Measurements from ENCODE around the gene S1PR2.

The S1PR2 gene

DNA sequence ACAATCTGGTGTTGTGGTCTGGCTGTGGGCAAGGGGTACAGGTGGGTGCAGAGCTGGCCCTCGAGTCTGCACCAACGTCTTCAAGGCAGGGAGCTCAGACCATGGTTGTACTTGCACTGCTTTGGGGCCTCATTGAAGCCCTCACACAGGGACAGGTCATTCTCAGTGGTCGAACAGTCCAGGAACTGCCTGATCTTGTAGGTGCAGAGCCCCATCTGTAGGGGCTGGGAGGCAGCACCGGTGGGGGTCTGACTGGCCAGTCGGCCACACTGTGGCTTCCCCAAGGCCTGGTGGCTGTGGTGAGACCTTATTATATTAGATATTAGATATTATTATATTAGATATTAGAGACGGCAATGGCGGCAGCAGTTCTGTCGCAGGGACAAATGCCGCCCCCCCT, 14.0 kb downstream of the S1PR2 start:
- no peak overlapping the region for H3K27ac ChIP-seq
- TF ChIP-seq, protein P1, sequence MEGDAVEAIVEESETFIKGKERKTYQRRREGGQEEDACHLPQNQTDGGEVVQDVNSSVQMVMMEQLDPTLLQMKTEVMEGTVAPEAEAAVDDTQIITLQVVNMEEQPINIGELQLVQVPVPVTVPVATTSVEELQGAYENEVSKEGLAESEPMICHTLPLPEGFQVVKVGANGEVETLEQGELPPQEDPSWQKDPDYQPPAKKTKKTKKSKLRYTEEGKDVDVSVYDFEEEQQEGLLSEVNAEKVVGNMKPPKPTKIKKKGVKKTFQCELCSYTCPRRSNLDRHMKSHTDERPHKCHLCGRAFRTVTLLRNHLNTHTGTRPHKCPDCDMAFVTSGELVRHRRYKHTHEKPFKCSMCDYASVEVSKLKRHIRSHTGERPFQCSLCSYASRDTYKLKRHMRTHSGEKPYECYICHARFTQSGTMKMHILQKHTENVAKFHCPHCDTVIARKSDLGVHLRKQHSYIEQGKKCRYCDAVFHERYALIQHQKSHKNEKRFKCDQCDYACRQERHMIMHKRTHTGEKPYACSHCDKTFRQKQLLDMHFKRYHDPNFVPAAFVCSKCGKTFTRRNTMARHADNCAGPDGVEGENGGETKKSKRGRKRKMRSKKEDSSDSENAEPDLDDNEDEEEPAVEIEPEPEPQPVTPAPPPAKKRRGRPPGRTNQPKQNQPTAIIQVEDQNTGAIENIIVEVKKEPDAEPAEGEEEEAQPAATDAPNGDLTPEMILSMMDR (conservative IDR thresholded peaks at IDR 0.05) = no peak

DNA sequence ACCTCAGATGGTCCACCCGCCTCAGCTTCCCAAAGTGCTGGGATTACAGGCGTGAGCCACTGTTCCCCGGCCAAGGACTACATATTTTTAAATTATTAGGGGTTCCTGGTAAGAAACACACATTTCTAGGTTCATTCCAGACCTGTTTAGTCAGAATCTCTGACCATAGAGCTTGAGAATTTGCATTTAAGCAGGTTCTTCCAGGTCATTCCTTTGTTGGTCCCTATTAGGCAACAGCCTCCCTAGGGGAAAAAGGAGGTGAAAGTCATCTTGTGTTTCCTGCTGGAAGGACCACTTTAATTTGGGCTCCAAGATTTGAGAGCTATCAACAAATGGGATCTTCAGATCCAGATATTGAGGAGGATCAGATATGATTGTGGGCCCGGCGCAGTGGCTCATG, 16.3 kb downstream of the S1PR2 start:
- TF ChIP-seq, protein P1 (conservative IDR thresholded peaks at IDR 0.05) = no peak
- H3K27ac ChIP-seq = no peak overlapping the region

DNA sequence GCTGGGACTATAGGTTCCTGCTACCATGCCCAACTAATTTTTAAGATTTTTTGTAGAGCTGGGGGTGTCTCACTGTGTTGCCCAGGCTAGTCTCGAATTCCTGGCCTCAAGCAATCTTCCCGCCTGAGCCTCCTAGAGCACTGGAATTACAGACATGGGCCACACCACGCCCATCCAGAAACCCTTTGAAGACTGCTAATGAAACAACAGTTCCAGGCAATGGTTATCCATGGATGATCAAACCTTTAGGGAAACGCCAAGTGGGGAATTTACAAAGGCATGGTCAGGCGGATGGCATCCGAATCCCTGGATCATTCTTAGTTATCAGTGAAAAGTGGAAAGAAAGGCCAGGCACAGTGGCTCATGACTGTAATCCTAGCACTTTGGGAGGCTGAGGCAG, 19.4 kb downstream of the S1PR2 start:
- TF ChIP-seq, protein P1 (conservative IDR thresholded peaks at IDR 0.05) = no peak
- H3K27ac ChIP-seq = no peak overlapping the region

DNA sequence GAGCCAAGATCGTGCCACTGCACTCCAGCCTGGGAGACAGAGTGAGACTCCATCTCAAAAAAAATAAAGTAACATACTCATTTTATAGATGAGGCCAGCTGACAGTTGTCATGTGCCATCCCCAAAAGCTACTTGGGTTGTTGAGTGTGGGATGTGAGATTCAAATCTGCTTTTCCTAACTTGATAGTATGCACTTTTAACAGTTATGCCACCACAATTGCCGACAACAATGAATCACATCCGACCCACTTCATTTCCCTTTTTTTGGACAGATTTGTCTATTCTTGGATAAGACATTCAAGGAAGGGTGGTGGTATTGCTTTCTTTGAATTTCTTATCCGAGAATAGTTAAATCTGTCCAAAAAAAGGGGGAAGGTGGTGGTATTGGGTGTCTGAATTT, 20.1 kb downstream of the S1PR2 start:
- no peak overlapping the region for H3K27ac ChIP-seq
- TF ChIP-seq, protein P1 (conservative IDR thresholded peaks at IDR 0.05) = no peak

DNA sequence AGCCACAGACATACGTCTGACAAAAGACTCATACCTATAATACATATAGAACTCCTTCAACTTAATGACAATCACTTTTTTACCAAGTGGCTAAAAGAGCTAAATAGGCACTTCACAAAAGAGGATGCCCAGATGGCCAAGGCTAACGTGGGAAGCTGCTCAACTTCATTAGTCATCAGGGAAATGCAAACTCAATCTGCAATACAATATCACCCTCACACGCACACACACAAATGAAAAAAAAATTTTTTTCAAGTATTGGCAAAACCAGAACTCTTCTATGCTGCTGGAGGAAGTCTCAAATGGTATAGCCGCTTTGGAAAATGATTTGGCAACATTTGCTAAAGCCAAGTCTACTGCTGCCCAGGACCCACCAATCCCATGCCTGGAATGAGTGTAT, 21.8 kb downstream of the S1PR2 start:
- no peak overlapping the region for H3K27ac ChIP-seq
- TF ChIP-seq, protein P1 (conservative IDR thresholded peaks at IDR 0.05) = no peak

DNA sequence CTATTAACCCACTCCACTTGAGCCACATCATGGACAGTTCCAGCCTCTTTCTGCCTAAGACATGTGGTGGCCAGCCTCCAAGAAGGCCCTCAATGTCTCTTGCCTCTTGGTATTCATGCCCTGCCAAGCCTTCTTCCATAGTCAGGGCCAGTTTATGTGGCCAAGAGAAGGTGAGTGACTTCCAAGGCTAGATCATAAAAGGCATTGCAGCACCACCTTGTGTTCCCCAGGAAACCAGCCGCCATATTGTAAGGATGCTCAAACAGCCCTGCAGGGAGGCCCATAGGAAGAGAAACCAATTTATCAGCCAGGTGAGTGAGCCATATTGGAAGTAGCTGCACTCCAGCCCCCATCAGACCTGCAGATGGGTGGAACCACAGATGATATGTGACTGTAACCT, 24.1 kb downstream of the S1PR2 start:
- TF ChIP-seq, protein P1 (conservative IDR thresholded peaks at IDR 0.05) = no peak
- H3K27ac ChIP-seq = no peak overlapping the region

DNA sequence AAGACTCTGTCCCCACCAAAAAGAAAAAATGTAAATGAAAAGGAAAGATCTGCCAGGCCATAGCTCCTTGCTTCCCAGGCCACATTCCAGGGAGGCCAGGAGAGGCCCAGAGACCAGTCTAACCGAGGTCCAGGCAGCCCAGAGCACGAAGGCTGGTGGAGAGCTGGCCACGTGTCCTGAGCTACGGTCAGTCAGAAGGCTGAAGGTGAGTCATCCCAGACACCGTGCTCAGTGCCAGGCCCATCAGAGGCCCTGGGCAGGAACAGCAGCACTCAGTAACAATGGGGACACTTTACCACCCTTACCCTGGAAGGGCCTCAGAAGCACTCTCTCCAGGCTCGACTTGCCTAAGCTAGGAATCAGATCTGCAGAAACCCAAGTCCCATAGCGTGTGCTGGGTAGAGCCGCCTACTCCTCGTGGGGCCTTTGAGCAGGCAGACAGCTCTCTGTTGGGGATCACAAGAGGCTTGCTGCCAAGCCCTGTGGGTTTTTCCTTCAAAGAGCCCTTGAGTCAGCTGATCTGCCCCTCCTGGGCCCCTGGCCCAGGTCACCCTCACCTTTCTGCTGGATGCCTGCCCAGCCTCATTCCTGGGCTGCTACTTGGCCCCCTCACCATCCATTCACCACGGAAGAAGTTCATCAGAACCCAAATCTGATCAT, 24.8 kb downstream of the S1PR2 start:
- H3K27ac ChIP-seq = no peak overlapping the region
- TF ChIP-seq, protein P1 (conservative IDR thresholded peaks at IDR 0.05) = no peak
